ENCODE data around the gene TOR1B.
"Not testable (repeated sequence)": the region's sequence is repeated elsewhere in the genome, so short reads cannot be mapped to it uniquely, and the experiment has no call there.

The TOR1B gene, protein sequence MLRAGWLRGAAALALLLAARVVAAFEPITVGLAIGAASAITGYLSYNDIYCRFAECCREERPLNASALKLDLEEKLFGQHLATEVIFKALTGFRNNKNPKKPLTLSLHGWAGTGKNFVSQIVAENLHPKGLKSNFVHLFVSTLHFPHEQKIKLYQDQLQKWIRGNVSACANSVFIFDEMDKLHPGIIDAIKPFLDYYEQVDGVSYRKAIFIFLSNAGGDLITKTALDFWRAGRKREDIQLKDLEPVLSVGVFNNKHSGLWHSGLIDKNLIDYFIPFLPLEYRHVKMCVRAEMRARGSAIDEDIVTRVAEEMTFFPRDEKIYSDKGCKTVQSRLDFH

GRCh38 chr9:129802833-129803675 is at the start of gene TOR1B:
TOR1B (plus strand) TSS chr9:129803184; CDS start chr9:129803213, 29 bp downstream.
- peak; percentile 96 for DNase-seq

GRCh38 chr9:129755151-129755550 is 47.8 kb upstream of the TOR1B start:
- no peak for DNase-seq

- DNase-seq, result no peak
Observed at GRCh38 chr9:129756191-129756590, 46.8 kb upstream of the TOR1B start.

DNA sequence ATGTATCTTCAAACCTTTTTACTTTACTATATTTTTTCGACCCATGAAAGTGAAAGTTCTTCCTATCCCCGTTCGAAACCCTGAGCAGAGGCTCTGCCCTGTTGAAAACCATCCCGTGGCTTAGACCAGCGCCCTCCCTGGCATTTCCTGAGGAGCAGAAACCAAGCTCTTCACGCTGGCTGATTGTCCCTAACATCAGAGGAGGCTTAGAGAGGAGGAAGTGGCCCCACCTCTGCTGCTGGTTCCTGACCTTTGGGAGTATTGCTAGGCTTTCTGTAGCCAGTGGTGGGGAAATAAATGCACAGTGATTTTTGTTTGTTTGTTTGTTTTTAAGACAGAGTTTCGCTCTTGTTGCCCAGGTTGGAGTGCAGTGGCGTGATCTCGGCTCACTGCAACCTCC is 45.9 kb upstream of the TOR1B start:
- DNase-seq, result no peak

DNA sequence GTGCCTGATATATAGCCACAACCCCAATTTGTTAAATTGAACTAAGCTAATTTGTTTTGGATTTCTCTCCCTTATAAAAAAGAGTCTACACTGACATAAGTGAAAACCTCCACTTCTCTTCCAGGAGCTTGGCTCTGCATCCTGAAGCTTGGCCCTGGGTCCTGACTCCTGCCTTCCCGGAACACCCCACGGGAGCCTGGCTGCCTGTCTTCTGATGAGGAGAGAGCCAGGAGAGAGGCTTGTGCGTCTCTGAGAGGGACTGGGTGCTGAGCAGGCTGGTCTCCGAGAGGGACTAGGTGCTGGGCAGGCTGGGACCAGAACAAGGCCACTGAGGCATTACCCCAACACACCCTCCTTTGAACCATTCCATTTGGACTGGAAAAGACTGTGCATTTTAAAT is 43.7 kb upstream of the TOR1B start:
- no peak for DNase-seq

DNA sequence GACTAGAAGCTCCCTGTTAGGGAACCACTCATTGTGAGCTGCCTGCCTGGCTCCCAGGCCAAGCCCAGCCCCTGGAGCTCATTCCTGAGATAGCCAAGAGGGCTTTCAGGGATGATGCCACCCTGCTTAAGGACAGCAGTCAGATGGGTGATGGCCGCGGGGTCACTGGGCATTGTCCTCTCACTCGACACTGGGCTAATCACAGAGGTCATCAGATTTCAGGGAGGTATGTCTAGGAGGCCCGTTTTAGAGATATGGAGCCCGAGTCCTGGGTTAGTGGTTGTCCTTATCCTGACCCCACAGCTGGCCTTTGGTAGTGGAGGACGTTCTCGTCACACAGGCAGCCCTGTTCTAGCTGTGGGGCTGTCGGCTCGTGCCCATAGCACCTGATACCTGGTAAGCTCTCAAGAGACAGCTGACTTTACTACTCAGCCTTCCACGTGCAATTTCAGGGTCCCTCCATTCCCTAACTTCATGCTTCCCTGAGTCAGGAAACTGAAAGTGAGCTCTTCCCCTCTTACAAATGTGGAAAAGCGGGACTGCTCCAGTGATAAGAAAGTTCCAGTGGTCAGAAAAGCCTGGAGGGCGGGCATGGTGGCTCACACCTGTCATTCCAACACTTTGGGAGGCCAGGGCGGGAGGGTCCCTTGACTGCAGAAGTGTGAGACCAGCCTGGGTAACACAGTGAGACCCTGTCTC is 43.0 kb upstream of the TOR1B start:
- no peak for DNase-seq

DNA sequence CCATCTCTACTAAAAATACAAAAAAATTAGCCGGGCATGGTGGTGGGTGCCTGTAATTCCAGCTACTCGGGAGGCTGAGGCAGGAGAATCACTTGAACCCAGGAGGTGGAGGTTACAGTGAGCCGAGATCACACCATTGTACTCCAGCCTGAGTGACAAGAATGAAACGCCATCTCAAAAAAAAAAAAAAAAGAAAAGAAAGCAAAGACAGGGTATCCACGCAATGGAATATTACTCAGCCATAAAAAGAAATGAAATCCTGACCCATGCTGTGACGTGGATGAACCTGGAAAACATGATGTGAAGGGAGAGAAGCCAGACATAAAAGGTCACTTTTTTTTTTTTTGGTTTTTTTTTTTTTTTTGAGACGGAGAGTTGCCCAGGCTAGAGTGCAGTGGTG is 42.2 kb upstream of the TOR1B start:
- not testable (repeated sequence) for DNase-seq

GRCh38 chr9:129761293-129761900 is 41.6 kb upstream of the TOR1B start:
- no peak for DNase-seq

DNA sequence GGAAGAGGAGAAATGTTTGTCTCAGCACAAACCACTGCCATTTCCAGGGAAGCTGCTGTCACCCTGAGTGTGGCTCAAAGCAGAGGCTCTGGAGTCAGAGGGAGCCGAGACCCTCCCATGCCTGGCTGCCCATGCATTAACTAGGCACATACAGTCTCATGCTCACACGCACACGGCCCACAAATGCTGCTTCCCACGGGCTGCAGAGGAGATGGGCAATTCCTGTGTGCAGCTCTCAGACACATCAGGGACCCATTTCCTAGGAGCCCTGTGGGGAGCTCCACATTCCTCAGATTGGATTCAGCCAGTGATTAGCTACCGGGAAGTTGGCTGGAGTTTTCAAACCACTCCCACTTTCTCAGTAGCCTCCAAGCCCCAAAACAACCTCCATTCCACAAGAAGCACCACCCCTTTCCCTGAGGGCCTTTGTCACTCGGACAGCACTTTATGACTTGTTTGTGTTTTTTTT is 41.0 kb upstream of the TOR1B start:
- no peak for DNase-seq

DNA sequence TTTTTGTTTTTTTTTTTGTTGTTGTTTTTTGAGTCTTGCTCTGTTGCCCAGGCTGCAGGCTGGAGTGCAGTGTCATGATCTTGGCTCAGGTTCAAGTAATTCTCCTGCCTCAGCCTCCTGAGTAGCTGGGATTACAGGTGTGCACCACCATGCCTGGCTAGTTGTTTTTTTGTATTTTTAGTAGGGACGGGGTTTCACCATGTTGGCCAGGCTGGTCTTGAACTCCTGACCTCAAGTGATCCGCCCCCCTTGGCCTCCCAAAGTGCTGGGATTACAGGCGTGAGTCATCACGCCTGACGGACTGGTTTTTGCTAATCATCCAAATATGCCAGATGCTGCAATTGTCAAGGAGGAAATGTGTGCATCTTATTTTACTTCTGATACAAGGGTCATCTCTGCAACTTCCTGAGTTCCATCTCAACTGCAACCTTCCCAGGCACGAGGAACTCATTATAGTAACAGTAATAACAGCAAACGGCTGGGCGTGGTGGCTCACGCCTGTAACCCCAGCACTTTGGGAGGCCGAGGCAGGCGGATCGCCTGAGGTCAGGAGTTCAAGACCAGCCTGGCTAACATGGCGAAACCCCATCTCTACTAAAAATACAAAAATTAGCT is 40.5 kb upstream of the TOR1B start:
- DNase-seq, result not testable (repeated sequence)

DNA sequence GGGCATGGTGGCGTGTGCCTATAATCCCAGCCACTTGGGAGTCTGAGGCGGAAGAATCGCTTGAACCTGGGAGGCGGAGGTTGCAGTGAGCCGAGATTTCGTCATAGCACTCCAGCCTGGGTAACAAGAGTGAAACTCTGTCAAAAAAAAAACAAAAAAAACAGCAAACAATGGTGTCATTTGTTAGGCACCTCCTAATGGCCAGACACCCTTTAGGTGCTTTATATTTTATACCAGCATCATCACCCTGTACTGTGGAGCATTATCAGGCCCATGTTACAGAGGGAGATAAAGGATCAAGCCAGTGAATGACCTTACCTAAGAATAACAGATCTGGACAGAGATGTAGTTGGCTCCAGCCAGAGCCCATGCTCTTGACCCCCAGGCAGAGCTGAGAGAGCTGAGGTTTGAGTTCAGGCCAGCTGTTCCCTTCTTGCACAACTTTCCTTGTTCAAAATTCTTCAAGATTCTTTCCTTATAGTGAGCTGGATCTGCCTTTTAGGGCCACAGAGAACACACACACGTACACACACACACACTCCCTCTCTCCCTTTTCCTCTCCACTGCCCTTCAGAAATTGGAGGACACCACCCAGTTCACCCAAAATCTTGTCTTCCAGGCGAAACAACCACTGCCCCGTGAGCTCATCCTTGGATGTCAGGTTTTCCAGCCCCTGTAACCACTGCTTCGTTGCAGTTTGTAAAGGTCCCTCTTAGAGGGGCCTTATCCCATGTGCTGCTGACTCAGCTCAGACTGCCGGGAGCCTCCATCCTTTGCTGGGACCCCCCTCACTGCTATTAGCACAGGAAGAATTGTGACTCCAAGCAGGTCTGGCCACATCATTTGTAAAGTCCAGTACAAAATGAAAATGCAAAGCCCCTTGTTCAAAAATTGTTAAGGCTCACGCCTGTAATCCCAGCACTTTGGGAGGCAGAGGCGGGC is 39.7 kb upstream of the TOR1B start:
- DNase-seq, result no peak

DNA sequence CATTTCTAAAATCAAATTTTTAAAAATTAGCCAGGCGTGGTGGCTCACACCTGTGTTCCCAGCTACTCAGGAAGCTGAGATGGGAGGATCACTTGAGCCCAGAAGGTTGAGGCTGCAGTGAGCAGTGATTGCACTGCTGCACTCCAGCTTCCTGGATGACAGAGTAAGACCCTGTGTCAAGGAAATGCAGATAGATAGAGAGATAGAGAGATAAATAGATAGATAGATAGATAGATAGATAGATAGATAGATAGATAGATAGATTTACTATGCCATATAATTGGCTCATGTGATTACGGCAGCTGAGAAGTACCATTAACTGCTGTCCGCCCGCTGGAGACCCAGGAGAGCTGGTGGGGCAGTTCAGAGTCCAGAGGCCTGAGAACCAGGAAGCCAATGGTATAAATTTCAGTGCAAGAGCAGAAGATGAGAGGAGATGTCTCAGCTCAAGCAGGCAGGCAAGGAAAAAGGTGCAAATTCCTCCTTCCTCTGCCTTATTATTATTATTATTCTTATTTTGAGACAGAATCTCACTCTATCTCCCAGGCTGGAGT is 37.1 kb upstream of the TOR1B start:
- no peak for DNase-seq

- DNase-seq, result no peak
Observed at GRCh38 chr9:129768486-129768885, 34.5 kb upstream of the TOR1B start.

DNA sequence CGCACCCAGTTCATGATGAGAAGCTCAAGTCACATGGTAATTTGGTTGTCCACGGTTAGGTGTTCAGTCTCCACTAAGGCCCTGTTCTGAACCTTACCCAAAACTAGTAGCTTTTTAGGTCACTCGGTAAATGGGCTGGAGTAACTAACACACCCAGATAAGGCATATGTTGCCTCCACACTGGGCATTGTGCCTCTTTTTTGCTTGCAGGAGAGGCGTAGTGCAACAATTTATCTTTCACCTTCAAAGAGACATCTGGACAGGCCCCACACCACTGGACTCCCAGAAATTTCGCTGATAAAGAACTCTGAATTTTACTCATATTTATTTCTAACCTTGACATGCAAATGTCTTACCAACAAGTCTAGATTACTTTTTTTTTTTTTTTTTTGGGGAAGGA is 33.3 kb upstream of the TOR1B start:
- no peak for DNase-seq

DNA sequence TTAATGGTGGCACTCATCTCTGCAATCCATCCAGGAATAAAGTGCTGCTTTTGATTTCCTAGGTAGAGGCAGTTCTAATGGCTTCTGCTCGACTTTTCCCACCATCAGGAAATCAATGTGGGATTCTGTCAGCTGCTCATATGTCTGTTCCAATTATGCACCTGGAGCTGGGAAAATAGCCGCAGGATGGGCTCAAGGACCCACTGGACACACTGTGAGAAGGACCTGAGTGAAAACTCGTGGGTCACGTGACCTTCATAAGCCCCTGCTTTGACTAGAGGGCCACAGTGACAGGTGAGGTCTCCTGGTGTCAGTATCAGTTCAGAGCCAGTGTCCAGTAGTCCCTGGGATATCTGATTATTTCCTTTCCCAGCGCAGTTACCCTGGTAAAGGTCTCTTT is 32.2 kb upstream of the TOR1B start:
- DNase-seq, result no peak

GRCh38 chr9:129773262-129774048 is 29.5 kb upstream of the TOR1B start:
- DNase-seq, result no peak

DNA sequence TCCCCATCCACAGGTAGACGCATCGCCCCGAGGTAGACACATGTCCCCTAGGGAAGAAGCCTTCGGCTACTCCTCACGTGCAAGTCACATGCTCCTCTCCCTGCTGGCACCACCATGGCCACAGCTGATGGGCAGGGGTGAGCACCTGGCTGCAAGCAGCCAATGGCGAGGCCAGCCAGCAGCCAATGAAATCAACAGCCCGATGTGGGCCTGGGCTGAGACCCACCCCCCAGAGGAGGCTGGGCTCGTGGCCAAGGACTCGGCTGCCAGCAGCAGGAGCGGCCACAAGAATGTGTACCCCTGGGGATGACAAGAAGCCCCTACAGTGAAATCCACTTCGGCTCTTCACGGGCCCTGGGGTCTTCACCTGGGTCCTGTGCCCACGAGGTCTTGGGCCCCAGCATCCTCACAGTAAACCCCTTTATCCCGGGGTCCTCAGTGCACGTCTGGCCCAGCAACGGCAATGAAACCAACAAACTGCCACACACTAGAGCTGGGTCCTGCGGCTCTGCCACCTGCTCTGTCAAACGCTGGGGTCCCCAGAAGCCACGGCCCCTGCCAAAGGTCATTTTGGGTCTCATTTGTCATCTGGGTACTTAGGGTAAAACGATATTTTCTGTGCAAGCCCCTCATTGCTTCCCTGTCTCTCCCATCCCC is 28.1 kb upstream of the TOR1B start:
- DNase-seq, result no peak

- DNase-seq, result no peak
Observed at GRCh38 chr9:129775448-129775798, 27.6 kb upstream of the TOR1B start.

DNA sequence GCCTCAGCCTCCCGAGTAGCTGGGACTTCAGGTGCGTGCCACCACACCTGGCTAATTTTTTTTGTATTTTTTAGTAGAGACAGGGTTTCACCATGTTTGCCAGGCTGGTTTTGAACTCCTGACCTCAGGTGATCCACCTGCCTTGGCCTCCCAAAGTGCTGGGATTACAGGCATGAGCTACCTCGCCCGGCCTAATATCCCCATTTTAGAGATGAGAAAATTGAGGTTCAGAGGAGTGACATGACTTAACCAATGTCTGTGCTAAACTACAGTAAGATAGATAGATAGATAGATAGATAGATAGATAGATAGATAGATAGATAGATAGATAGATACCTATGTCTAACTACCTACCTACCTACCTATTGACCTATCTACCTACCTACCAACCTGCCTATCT is 26.9 kb upstream of the TOR1B start:
- DNase-seq, result not testable (repeated sequence)

- no peak for DNase-seq
Observed at GRCh38 chr9:129776566-129776937, 26.4 kb upstream of the TOR1B start.
